C4-2B (cell line): Measurements from ENCODE around the gene KIF13A.

Experiments
- ZFX ChIP-seq: fragments of 450-650 bp; IDR thresholded peaks from 2 replicates; pipeline ENCODE4 v1.6.1; 2017
- TF ChIP-seq, protein P1 (sequence below): fragments of 450-650 bp; conservative IDR thresholded peaks from 2 replicates; pipeline ENCODE4 v1.5.1; 2017; ENCODE audit warnings: mild to moderate bottlenecking

DNA sequence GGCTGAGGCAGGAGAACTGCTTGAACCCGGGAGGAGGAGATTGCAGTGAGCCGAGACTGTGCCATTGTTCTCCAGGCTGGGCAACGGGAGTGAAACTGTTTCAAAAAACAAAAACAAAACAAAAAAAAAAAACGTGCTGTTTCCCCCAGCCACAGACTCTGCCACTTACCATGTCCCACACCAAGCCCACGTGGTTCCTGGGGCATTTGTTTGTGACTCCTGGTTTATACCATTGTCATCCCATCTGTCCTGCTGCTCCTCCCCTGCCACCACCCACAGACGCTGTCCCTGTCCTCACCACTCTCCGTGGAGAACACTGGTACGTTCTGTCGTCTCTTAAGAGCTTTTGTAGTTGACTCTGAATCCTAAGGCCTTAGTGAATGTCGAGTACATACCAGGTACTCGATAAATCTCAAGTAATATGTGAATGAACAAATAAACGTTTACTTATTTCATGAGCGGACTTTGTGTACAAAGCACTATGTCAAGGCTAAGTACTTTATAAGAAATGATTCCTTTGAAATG lies 48.0 kb upstream of the KIF13A start:
- TF ChIP-seq ZFX, result no peak
- TF ChIP-seq, protein P1, sequence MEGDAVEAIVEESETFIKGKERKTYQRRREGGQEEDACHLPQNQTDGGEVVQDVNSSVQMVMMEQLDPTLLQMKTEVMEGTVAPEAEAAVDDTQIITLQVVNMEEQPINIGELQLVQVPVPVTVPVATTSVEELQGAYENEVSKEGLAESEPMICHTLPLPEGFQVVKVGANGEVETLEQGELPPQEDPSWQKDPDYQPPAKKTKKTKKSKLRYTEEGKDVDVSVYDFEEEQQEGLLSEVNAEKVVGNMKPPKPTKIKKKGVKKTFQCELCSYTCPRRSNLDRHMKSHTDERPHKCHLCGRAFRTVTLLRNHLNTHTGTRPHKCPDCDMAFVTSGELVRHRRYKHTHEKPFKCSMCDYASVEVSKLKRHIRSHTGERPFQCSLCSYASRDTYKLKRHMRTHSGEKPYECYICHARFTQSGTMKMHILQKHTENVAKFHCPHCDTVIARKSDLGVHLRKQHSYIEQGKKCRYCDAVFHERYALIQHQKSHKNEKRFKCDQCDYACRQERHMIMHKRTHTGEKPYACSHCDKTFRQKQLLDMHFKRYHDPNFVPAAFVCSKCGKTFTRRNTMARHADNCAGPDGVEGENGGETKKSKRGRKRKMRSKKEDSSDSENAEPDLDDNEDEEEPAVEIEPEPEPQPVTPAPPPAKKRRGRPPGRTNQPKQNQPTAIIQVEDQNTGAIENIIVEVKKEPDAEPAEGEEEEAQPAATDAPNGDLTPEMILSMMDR, result no peak
